NCI-H146 treated with DMSO at 0.1 percent for 48 hours (cell line): ENCODE measurements around the gene PAQR5.
"Not testable (repeated sequence)": the region's sequence is repeated elsewhere in the genome, so short reads cannot be mapped to it uniquely, and the experiment has no call there.

Experiments
- DNase-seq: peaks from one replicate; lab custom pipeline; 2025; ENCODE audit not compliant: unreplicated experiment; lab: John Stamatoyannopoulos, UW

PAQR5 gene

GRCh38 chr15:69346112-69346511 lies 47.4 kb downstream of the PAQR5 start:
- DNase-seq, result no peak

- no peak for DNase-seq
Observed at GRCh38 chr15:69351333-69351732, 52.6 kb downstream of the PAQR5 start.

GRCh38 chr15:69351884-69352283 lies 53.2 kb downstream of the PAQR5 start:
- DNase-seq, result no peak

GRCh38 chr15:69357773-69358771 lies 59.4 kb downstream of the PAQR5 start:
- DNase-seq, result no peak

- no peak for DNase-seq
Observed at GRCh38 chr15:69358850-69359249, 60.1 kb downstream of the PAQR5 start.

- DNase-seq, result no peak
Observed at GRCh38 chr15:69359722-69360121, 61.0 kb downstream of the PAQR5 start.

GRCh38 chr15:69360642-69361041 lies 61.9 kb downstream of the PAQR5 start:
- no peak for DNase-seq

GRCh38 chr15:69367236-69367635 lies 68.5 kb downstream of the PAQR5 start:
- no peak for DNase-seq

GRCh38 chr15:69369631-69370030 lies 70.9 kb downstream of the PAQR5 start:
- no peak for DNase-seq

- no peak for DNase-seq
Observed at GRCh38 chr15:69373406-69373805, 74.7 kb downstream of the PAQR5 start.

- no peak for DNase-seq
Observed at GRCh38 chr15:69375151-69375790, 76.6 kb downstream of the PAQR5 start.

GRCh38 chr15:69377216-69377970 lies 78.7 kb downstream of the PAQR5 start:
- no peak for DNase-seq

GRCh38 chr15:69380100-69380725 lies 81.5 kb downstream of the PAQR5 start:
- no peak for DNase-seq

- DNase-seq, result no peak
Observed at GRCh38 chr15:69380726-69381105, 82.0 kb downstream of the PAQR5 start.

GRCh38 chr15:69382176-69382575 lies 83.5 kb downstream of the PAQR5 start:
- DNase-seq, result not testable (repeated sequence)

- not testable (repeated sequence) for DNase-seq
Observed at GRCh38 chr15:69384066-69384465, 85.4 kb downstream of the PAQR5 start.

- DNase-seq, result no peak
Observed at GRCh38 chr15:69384626-69385598, 86.2 kb downstream of the PAQR5 start.

- DNase-seq, result no peak
Observed at GRCh38 chr15:69385831-69386230, 87.1 kb downstream of the PAQR5 start.

- DNase-seq, result no peak
Observed at GRCh38 chr15:69386284-69386683, 87.6 kb downstream of the PAQR5 start.

- DNase-seq, result no peak
Observed at GRCh38 chr15:69388260-69388705, 89.6 kb downstream of the PAQR5 start.
